GM12872 (cell line): ENCODE data around the gene PTGDS.

Experiments
- TF ChIP-seq, protein P1 (sequence below): IDR thresholded peaks from 3 replicates; pipeline ENCODE4 v1.5.1; 2011; ENCODE audit warnings: low read depth, mild to moderate bottlenecking, low read length, moderate library complexity; ENCODE audit not compliant: insufficient read depth

PTGDS gene

DNA sequence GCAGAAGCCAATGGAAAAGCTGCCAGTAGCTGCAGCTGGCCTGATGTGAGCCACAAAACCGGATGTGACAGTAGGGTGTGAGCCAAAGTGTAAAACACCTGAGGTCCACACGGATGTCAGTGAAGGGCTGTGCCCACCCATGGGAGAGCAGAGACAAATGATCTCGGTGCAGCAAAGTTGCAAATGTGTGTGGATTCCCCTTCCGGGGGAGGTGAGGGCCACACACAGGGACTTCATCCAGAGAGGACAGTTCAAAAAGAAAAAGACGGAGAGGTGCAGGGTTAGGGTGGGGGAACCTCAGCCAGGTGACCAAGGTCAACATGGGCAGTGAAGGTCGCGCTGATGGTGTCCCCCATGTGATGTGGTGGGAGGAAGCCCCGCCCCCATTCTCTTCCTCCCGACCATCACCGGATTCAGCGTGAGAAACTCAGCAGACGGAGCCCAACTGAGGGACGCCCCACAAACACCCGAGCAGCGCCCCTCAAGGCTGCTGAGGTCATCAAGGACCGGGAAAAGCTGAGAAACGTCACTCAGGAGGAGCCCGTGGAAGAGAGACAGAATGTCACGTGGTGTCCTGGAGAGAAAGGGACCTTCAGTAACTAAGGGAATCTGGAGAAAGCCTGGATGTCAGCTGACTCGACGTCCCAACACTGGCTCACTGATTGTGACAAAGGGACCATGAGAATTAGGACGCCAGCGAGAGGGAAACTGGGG, 11.4 kb upstream of the PTGDS start:
- TF ChIP-seq, protein P1, sequence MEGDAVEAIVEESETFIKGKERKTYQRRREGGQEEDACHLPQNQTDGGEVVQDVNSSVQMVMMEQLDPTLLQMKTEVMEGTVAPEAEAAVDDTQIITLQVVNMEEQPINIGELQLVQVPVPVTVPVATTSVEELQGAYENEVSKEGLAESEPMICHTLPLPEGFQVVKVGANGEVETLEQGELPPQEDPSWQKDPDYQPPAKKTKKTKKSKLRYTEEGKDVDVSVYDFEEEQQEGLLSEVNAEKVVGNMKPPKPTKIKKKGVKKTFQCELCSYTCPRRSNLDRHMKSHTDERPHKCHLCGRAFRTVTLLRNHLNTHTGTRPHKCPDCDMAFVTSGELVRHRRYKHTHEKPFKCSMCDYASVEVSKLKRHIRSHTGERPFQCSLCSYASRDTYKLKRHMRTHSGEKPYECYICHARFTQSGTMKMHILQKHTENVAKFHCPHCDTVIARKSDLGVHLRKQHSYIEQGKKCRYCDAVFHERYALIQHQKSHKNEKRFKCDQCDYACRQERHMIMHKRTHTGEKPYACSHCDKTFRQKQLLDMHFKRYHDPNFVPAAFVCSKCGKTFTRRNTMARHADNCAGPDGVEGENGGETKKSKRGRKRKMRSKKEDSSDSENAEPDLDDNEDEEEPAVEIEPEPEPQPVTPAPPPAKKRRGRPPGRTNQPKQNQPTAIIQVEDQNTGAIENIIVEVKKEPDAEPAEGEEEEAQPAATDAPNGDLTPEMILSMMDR, result no peak

DNA sequence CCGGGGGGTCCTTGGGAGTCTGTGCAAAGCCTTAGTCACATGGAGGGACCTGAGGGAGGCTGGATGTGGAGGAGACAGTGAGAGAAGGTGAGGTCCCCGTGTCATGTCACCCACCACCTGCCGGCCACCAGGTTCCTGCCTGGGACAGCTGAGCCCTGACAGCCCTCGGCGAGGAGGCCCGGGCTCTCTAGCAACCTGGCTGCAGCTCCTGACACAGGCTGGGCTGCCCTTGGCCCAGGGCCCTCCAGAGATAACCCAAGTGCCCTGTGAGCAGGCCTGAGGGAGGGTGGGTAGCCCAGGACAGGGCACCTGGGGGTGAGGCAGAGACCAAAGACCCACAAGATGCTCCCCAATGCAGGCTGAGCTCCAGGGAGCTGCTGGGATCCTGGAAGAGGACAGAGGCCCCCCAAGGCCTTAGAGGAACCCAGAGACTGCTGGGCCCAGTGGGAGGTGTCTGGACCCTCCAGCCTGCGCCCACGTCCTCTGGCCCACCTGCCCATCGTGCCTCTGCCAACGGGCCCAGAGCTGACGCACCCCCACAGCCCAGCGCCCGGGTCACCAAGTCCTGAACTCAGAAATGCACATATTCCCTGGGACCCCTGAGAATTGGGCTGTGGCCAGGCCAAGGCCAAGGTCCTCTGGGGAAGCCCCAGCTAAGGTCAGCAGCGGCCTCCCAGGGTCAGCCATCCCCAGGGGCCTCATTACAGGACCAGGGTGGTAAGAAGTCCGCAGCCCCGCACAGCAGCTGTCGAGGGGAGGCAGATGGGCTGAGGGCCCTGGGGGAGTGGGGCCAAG, 8.8 kb upstream of the PTGDS start:
- TF ChIP-seq, protein P1, result no peak

DNA sequence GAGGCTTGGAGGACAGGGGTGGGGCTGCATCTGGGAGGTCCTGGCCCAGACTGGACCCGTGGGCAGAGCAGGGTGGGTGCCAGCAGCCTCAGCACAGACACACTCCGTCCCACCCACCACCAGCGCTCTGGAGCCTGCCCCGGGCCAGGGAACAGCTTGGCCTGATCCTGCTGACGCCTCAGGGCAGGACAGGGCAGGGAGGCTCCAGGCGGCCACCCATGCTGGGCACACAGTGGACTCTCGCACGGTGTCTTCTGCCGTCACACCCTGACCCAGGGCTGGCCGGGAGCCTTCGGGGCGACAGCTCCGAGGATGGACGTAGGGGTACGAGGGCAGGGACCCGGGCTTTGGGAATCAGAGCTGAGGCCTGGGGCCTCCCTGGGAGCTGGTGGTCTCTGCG, 8.2 kb upstream of the PTGDS start:
- TF ChIP-seq, protein P1, result no peak

DNA sequence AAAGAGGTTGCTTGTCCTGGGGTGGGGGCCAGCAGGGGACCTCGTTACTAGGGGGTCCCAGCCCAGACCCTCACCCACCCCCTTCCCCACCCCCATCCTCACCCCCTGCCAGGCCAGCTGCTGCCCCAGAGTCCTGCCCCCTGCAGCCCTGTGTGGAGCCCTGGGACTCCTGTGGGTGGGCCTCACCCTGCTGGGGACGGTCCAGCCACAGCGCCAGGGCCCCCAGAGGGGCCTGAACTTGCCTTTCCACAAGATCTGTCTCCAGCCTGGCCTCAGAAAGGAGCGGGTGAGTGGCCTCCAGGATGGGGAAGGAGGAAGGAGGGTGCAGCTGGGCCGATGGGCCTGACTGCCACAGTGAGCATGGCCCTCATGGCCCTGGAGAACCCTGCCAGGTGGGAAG, 7.5 kb upstream of the PTGDS start:
- TF ChIP-seq, protein P1, result no peak

DNA sequence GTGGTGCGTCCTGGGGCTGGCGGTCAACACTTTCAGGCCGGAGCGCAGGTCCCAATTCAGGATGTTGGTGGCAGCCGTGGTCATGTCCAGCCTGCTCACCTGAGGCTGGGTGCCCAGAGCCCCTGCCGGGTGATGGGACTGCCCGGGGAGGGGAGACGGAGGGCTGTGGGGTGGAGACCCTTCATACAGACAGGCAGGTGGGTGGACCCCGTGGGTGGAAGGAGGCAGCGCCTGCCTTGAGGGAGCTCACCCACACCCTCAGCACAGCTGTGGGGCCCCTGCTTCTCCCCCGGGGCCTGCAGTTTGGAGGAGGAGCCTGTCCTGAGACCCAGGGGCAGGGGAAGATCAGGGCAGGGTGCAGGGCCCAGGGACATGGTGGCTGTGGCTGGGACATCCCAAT, 6.9 kb upstream of the PTGDS start:
- TF ChIP-seq, protein P1, result no peak

DNA sequence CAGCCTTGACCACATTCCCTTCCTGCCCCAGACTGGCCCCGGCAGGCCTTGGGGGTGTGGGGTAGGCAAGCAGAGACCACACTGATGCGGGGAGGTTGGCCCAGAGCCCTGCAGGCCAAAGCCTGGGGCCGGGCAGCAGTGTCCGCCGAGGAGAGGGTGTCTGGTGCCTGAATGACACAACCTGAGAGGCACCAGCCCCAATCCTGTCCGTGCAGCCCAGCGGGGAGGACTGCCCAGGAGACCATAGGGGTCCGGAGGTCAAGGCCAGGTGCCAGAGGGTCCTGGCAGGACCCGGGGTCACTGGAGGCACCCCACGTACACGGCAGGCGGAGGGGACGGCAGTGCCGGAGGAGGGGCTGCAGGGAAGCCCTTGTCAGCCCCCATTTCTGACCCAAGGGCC, 5.6 kb upstream of the PTGDS start:
- TF ChIP-seq, protein P1, result no peak

DNA sequence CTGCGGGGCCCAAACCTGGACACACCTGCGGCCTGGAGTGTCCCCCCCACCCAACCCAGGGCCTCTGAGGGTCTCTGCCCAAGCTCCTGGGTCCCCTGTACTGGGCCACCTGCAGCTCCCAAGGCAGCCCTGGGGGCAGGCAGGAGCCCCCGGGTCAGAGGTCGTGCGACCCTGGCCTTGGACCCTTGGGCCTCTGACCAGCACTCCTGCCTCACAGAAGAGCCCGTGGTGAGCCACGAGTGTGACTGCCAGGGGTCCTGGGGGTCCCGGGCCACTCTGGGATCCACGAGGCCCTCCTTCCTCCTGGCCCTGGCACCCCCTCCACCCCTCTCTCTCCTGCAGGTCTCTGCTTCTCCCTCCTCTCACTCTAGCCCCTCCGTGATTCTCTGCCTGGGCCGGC, 5.0 kb upstream of the PTGDS start:
- TF ChIP-seq, protein P1, result no peak
